Right lobe of liver (tissue), 4 donors: ENCODE data around the gene XRRA1.

Source experiments
- CTCF ChIP-seq, 4 donors: fragments of 200-600 bp in 3 of 4; fragments of 450-650 bp in 1 of 4; IDR thresholded peaks; one replicate each; pipeline versions ENCODE4 v1.5.1 to v1.8.0; 2016 to 2022; ENCODE audit warnings: antibody characterized with exemption in 4 of 4, mild to moderate bottlenecking in 2 of 4
- POLR2A ChIP-seq: fragments of 450-650 bp; IDR thresholded peaks from one replicate; pipeline ENCODE4 v1.6.1; 2017; ENCODE audit warnings: antibody characterized with exemption, mild to moderate bottlenecking
- donor health status: DM: no; HTN: no; CAD: no.
- donor health status: DM: no; HTN: no; CAD: no.
- donor health status: DM: no; HTN: yes; CAD: no.

GRCh38 chr11:74818283-74818946 is 130.5 kb downstream of the XRRA1 start:
- no peak for TF ChIP-seq CTCF (IDR thresholded peaks at IDR 0.05)
- no peak for TF ChIP-seq POLR2A
